Large intestine (tissue), 3 donors: ENCODE results near the gene GREB1. TPM values are rescaled to one million over a fixed set of nuclear protein-coding genes. Genes with fewer than 3 reads are reported as not detected.

Source experiments
- DNase-seq, 2 donors: peaks; one replicate each; pipeline versions ENCODE4 v3.0.0 to v3.0.0-alpha.2; 2013
- H3K27ac ChIP-seq: one replicate; pipeline ENCODE4 v1.5.1; 2013; ENCODE audit warnings: low read length
- H3K27me3 ChIP-seq: 2 replicates; pipeline ENCODE4 v1.6.1; 2013; ENCODE audit warnings: low read length; ENCODE audit not compliant: control insufficient read depth, insufficient read depth
- H3K36me3 ChIP-seq: 2 replicates; pipeline ENCODE4 v1.6.1; 2013; ENCODE audit warnings: low read length; ENCODE audit not compliant: control insufficient read depth, insufficient read depth
- H3K4me1 ChIP-seq: one replicate; pipeline ENCODE4 v1.6.1; 2013; ENCODE audit warnings: low read length; ENCODE audit not compliant: control insufficient read depth, insufficient read depth
- H3K4me3 ChIP-seq: one replicate; pipeline ENCODE4 v1.5.1; 2013; ENCODE audit warnings: low read length
- H3K9me3 ChIP-seq: one replicate; pipeline ENCODE4 v1.6.1; 2013; ENCODE audit warnings: mild to moderate bottlenecking, low read depth, low read length, moderate library complexity; ENCODE audit not compliant: control insufficient read depth
- WGBS: methylation state at CpG from one replicate; pipeline ENCODE4 v1.1.5; 2013; ENCODE audit warnings: low lambda C conversion rate; ENCODE audit not compliant: insufficient coverage; 5-methylcytosine and 5-hydroxymethylcytosine counted together
- polyA plus RNA-seq: library from polyadenylated mRNA; unstranded; fragments of 120-200 nt; gene quantifications from one replicate; pipeline ENCODE4 v1.2.1, GENCODE V29; 2013

GREB1 gene
- polyA plus RNA-seq, 1 donor = 2.6 TPM

GRCh38 chr2:11624893-11625292 is 91.0 kb downstream of the GREB1 start:
- H3K4me3 ChIP-seq = no peak overlapping the region
- H3K4me1 ChIP-seq = no peaks in the 10 kb centered on the region
- DNase-seq = no peak
- no peaks in the 10 kb centered on the region for H3K27me3 ChIP-seq
- peaks cover 2% of the 10 kb centered on the region for H3K36me3 ChIP-seq
- 100% methylated on average over 2 of the region's 10 CpGs for WGBS
- H3K27ac ChIP-seq = no peak overlapping the region
- H3K9me3 ChIP-seq = peaks cover 3% of the 10 kb centered on the region

DNA sequence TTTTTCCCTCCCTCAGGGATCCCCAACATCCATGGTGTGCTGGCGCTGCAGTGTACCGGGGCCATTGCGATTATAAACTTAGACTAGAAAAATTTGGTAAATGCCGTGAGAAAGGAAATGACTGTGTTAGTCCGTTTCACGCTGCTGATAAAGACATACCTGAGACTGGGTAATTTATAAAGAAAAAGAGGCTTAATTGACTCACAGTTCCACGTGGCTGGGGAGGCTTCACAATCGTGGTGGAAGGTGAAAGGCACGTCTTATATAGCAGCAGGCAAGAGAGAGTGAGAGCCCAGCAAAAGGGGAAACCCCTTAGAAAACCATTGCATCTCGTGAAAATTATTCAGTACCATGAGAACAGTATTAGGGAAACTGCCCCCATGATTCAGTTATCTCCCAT is 91.8 kb downstream of the GREB1 start:
- H3K27me3 ChIP-seq = no peaks in the 10 kb centered on the region
- WGBS = 100% methylated on average over 5 of the region's 10 CpGs

DNA sequence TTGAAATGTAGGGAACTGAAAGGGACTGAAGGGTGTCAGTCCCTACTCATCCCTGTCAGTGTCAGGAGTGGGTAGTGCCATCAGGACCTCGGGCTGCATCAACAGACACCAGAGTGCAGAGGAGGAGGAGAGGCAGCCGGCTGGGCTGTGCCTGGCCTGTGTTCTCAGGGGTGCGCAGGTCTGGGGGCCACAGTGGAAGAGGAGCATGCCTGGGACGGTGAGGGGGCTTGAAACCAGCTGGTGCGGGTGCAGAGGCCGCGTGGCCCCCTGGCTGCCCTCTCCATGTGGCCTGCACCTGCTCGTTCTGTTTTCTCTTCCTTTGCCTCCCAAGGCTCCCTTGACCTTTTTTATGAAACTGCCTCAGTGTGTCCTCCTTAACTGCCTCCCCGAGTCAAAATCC is 94.8 kb downstream of the GREB1 start:
- Histone ChIP-seq H3K36me3 (peaks cover 2% of the 10 kb centered on the region), H3K27ac (no peak overlapping the region), H3K4me1 (no peaks in the 10 kb centered on the region), H3K4me3 (no peak overlapping the region), H3K9me3 (peaks cover 3% of the 10 kb centered on the region), H3K27me3 (no peaks in the 10 kb centered on the region)
- DNase-seq = no peak
- 100% methylated on average over 1 of the region's 9 CpGs for WGBS

More for the DNA sequence above, 91.8 kb downstream of the GREB1 start:
- H3K4me3 ChIP-seq = no peak overlapping the region
- peaks cover 2% of the 10 kb centered on the region for H3K36me3 ChIP-seq
- DNase-seq = no peak
- H3K9me3 ChIP-seq = peaks cover 3% of the 10 kb centered on the region
- no peak overlapping the region for H3K27ac ChIP-seq
- H3K4me1 ChIP-seq = no peaks in the 10 kb centered on the region

GRCh38 chr2:11629215-11629614 is 95.4 kb downstream of the GREB1 start:
- H3K4me3 ChIP-seq = no peak overlapping the region
- peaks cover 3% of the 10 kb centered on the region for H3K9me3 ChIP-seq
- H3K27me3 ChIP-seq = no peaks in the 10 kb centered on the region
- DNase-seq = no peak
- no peak overlapping the region for H3K27ac ChIP-seq
- H3K36me3 ChIP-seq = peaks cover 2% of the 10 kb centered on the region
- WGBS = 80% methylated on average over 3 of the region's 11 CpGs
- no peaks in the 10 kb centered on the region for H3K4me1 ChIP-seq

DNA sequence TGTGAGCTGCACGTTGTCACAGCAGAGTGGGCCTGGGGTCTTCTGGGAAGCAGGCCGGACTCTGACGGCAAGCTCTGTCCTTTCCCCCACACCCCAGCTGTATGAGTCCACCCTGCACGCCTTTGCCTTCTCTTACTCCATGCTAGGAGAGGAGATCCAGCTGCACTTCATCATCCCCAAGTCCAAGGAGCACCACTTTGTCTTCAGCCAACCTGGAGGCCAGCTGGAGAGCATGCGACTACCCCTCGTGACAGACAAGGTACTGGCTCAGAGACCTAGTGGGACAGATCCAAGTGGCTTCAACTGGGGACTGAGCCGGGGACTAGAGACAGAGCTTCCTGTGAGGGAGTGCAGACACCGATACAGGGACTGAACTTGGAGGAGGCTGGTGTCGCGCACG is 96.0 kb downstream of the GREB1 start:
- no peaks in the 10 kb centered on the region for H3K27me3 ChIP-seq
- no peak overlapping the region for H3K27ac ChIP-seq
- WGBS = no CpG with 5 or more reads among the region's 11 CpGs
- no peak overlapping the region for H3K4me3 ChIP-seq
- H3K36me3 ChIP-seq = peaks cover 2% of the 10 kb centered on the region
- peaks cover 3% of the 10 kb centered on the region for H3K9me3 ChIP-seq
- no peaks in the 10 kb centered on the region for H3K4me1 ChIP-seq
- no peak for DNase-seq

GRCh38 chr2:11630855-11631254 is 97.0 kb downstream of the GREB1 start:
- Histone ChIP-seq H3K27me3 (no peaks in the 10 kb centered on the region), H3K9me3 (peaks cover 3% of the 10 kb centered on the region), H3K27ac (no peak overlapping the region), H3K4me3 (no peak overlapping the region), H3K36me3 (no peaks in the 10 kb centered on the region), H3K4me1 (no peaks in the 10 kb centered on the region)
- DNase-seq = no peak
- no CpG with 5 or more reads among the region's 4 CpGs for WGBS

DNA sequence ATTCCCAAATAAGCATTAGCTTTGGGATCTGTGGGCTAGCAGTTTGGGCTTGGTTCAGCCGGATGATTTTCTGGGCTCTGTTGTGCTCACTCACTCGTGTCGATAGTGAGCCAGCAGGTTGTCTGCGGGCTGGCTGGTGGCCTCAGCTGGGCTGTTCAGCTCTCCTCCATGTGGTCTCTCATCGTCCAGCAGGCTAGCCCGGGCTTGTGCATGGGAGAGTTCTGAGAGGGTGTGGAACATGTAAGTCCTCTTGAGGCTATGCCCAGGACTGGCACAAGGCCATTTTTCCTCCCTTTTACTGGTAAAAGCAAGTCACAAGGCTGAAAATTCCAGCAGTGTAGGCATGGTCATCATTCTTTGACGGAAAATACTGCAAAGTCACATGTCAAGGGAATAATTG is 97.6 kb downstream of the GREB1 start:
- WGBS = no CpG with 5 or more reads among the region's 7 CpGs
- no peaks in the 10 kb centered on the region for H3K27me3 ChIP-seq
- no peak overlapping the region for H3K27ac ChIP-seq
- no peaks in the 10 kb centered on the region for H3K4me1 ChIP-seq
- peaks cover 3% of the 10 kb centered on the region for H3K9me3 ChIP-seq
- H3K4me3 ChIP-seq = no peak overlapping the region
- DNase-seq = no peak
- no peaks in the 10 kb centered on the region for H3K36me3 ChIP-seq

- no peaks in the 10 kb centered on the region for H3K9me3 ChIP-seq
- H3K27me3 ChIP-seq = no peaks in the 10 kb centered on the region
- no peaks in the 10 kb centered on the region for H3K36me3 ChIP-seq
- no peak overlapping the region for H3K4me3 ChIP-seq
- H3K27ac ChIP-seq = no peak overlapping the region
- no CpG with 5 or more reads among the region's 28 CpGs for WGBS
- H3K4me1 ChIP-seq = no peaks in the 10 kb centered on the region
- DNase-seq = no peak
Observed at GRCh38 chr2:11633923-11634478, 100.2 kb downstream of the GREB1 start.

GRCh38 chr2:11634584-11634983 is 100.7 kb downstream of the GREB1 start:
- WGBS = 100% methylated on average over 2 of the region's 15 CpGs
- Histone ChIP-seq H3K4me1 (no peaks in the 10 kb centered on the region), H3K4me3 (no peak overlapping the region), H3K36me3 (no peaks in the 10 kb centered on the region), H3K27me3 (no peaks in the 10 kb centered on the region), H3K9me3 (no peaks in the 10 kb centered on the region), H3K27ac (no peak overlapping the region)
- DNase-seq = no peak

DNA sequence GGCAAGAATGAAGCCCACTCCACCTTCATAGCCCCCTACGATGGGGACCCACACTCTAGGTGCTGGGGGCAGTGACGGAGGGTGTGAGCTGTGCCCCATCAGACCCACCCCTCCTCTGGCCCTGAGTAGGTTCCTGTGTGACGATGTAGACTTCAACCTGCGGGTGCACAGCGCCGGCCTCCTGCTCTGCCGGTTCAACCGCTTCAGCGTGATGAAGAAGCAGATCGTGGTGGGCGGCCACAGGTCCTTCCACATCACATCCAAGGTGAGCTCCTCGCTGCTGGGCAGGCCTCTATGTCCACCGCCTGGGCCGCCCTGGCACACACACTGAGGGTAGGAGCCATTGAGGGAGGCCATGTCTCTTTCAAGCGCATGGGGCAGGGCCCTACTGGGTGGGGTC is 101.3 kb downstream of the GREB1 start:
- no peaks in the 10 kb centered on the region for H3K9me3 ChIP-seq
- no CpG with 5 or more reads among the region's 15 CpGs for WGBS
- DNase-seq = no peak
- no peaks in the 10 kb centered on the region for H3K4me1 ChIP-seq
- no peaks in the 10 kb centered on the region for H3K27me3 ChIP-seq
- no peak overlapping the region for H3K27ac ChIP-seq
- H3K4me3 ChIP-seq = no peak overlapping the region
- H3K36me3 ChIP-seq = no peaks in the 10 kb centered on the region

DNA sequence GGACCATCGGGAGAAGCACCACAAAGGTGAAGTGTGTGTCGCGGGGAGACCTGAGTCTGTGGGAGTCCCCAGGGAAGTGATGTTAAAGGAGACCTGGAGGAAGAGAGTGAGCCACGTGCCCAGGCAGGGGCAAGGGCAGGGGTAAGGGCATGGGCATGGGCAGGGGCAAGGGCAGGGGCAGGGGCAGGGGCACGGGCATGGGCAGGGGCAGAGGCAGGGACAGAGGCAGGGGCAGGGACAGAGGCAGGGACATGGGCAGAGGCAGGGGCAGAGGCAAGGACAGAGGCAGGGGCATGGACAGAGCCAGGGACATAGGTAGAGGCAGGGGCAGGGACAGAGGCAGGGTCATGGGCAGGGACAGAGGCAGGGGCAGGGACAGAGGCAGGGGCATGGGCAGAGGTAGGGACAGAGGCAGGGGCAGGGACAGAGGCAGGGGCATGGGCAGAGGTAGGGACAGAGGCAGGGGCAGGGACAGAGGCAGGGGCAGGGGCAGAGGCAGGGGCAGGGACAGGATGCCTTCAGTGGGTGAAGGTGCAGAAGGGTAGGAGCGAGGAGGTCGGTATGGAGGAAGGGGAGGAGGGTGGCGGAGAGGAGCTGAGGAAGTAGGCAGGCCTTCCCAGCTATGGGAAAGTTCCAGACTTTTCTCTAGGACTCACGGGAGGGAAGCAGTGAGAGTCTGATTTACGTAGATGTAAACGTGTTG is 102.9 kb downstream of the GREB1 start:
- H3K4me1 ChIP-seq = no peaks in the 10 kb centered on the region
- H3K4me3 ChIP-seq = no peak overlapping the region
- no peak overlapping the region for H3K27ac ChIP-seq
- no peaks in the 10 kb centered on the region for H3K27me3 ChIP-seq
- H3K36me3 ChIP-seq = no peaks in the 10 kb centered on the region
- DNase-seq = no peak
- no CpG with 5 or more reads among the region's 11 CpGs for WGBS
- H3K9me3 ChIP-seq = no peaks in the 10 kb centered on the region
